ENCODE results near the gene C4BPA.

The C4BPA gene

DNA sequence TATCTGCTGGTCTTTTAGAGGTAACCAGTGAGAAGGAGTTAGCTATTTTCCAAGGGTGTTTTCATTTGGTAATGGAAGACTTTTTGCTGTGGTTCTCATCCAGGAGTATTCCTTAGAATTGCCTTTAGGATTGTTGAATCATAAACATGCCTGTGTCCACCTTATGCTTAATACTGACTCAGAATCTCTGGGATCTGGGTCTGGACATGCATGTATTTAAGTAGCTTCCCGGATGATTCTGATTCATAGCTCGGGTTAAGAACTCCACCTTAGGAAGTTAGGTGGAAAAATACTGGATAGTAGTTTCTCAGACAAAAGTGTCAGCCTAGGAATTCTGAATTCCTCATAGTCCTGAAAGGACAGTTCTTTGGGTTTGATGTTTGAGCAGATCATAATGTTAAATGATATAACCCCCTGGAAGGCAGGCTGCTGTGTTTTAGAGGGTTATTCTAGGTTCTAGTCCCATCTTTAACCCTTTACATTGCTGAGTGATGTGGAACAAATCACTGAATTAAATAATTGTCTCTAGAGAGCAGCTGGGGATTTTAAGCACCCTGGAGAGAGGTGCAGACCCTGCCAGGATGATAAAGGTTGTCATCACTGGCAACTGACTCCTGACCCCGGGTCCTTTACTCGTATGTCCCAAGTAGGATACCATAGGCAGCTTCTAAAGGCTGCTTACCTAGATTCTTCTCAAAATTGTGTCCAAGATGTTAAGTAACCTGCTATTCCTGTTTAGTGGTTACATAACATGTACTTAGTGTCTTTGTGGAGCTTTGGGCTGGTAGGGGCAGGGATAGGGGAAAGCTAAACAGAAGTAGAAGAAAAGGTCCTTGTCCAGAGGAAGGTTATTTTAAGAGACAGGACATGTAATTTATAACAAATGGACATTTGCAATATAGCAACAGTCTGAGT lies 29.9 kb upstream of the C4BPA start:
- no peaks in the 10 kb centered on the region for H3K27me3 ChIP-seq (ENCODE audit: control insufficient read depth, insufficient read depth, low read length)
- no peaks in the 10 kb centered on the region for H3K9me3 ChIP-seq (ENCODE audit: control insufficient read depth, low read length)
- H2AFZ ChIP-seq = no peak overlapping the region
- H3K4me1 ChIP-seq = no peaks in the 10 kb centered on the region
- no peak overlapping the region for H3K27ac ChIP-seq
- no peak overlapping the region for H3K9ac ChIP-seq
- no peak overlapping the region for H3K4me3 ChIP-seq (ENCODE audit: low read depth, low read length)
- H3K4me2 ChIP-seq (ENCODE audit: low read length) = no peak overlapping the region
- TF ChIP-seq, protein P1, sequence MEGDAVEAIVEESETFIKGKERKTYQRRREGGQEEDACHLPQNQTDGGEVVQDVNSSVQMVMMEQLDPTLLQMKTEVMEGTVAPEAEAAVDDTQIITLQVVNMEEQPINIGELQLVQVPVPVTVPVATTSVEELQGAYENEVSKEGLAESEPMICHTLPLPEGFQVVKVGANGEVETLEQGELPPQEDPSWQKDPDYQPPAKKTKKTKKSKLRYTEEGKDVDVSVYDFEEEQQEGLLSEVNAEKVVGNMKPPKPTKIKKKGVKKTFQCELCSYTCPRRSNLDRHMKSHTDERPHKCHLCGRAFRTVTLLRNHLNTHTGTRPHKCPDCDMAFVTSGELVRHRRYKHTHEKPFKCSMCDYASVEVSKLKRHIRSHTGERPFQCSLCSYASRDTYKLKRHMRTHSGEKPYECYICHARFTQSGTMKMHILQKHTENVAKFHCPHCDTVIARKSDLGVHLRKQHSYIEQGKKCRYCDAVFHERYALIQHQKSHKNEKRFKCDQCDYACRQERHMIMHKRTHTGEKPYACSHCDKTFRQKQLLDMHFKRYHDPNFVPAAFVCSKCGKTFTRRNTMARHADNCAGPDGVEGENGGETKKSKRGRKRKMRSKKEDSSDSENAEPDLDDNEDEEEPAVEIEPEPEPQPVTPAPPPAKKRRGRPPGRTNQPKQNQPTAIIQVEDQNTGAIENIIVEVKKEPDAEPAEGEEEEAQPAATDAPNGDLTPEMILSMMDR (IDR thresholded peaks at IDR 0.05) = no peak
- no peaks in the 10 kb centered on the region for H3K36me3 ChIP-seq (ENCODE audit: control insufficient read depth, insufficient read depth, low read length)
- H3K79me2 ChIP-seq = no peaks in the 10 kb centered on the region

DNA sequence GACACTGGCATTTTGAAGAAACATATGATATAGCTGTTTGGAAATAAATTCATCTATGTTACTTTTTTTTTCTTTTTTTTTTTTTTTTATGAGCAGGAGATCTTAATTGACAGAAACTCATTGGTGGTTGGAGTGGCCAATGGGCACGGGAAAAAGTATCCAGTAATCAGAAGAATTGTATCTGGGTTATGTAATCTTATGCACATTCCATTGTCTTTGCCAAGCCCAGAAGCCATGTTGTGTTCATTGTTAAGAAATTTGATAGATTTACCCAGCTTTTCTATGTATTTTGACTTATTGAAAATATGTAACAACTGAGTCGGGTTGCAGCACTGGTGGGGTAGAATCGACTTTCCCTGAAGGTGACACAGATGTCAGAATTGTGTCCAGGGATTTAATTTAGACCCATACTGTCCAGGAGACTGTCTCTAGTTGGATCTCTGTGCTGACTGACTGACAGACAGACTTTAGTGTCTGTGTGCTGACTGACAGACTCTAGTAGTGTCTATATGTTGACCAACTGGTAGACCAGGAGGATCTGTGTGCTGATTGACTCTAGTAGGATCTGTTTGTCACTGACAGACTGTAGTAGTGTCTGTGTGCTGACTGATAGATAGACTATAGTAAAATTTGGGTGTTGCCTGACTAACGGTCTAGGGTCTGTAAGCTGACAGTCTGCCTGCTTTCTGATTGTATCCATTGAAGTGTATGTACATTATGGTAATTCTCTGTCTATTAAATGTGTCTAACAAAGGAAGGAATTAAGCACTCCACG lies 27.7 kb upstream of the C4BPA start:
- Histone ChIP-seq H3K9ac (no peak overlapping the region), H3K79me2 (no peaks in the 10 kb centered on the region), H3K4me3 (ENCODE audit: low read depth, low read length) (no peak overlapping the region), H3K9me3 (ENCODE audit: control insufficient read depth, low read length) (no peaks in the 10 kb centered on the region), H3K27ac (no peak overlapping the region), H2AFZ (no peak overlapping the region), H3K4me2 (ENCODE audit: low read length) (no peak overlapping the region), H3K27me3 (ENCODE audit: control insufficient read depth, insufficient read depth, low read length) (no peaks in the 10 kb centered on the region), H3K4me1 (no peaks in the 10 kb centered on the region), H3K36me3 (ENCODE audit: control insufficient read depth, insufficient read depth, low read length) (no peaks in the 10 kb centered on the region)
- TF ChIP-seq, protein P1 (IDR thresholded peaks at IDR 0.05) = no peak

DNA sequence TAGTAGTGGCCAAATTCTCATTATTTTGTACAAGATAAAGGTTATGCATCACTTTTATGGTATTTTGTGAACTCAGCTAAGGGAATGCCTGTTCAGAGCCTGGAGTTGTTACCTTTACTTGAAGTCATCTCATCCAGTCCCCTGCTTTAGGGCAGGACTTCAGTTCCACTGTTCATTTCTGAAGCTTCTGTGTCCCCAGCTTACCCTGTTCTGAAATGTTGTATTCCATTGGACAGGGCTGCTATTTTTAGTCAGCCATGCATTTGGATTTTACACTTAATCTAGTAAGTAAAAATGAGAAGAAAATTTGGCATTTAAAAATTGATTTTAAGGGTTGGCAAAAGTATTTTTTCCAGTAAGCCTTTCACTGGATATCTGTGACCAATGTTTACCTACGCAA lies 27.0 kb upstream of the C4BPA start:
- Histone ChIP-seq H3K4me2 (ENCODE audit: low read length) (no peak overlapping the region), H3K9me3 (ENCODE audit: control insufficient read depth, low read length) (no peaks in the 10 kb centered on the region), H3K27ac (no peak overlapping the region), H3K9ac (no peak overlapping the region), H3K4me1 (no peaks in the 10 kb centered on the region), H3K27me3 (ENCODE audit: control insufficient read depth, insufficient read depth, low read length) (no peaks in the 10 kb centered on the region), H3K79me2 (no peaks in the 10 kb centered on the region), H3K36me3 (ENCODE audit: control insufficient read depth, insufficient read depth, low read length) (no peaks in the 10 kb centered on the region), H2AFZ (no peak overlapping the region), H3K4me3 (ENCODE audit: low read depth, low read length) (no peak overlapping the region)
- TF ChIP-seq, protein P1 (IDR thresholded peaks at IDR 0.05) = no peak

DNA sequence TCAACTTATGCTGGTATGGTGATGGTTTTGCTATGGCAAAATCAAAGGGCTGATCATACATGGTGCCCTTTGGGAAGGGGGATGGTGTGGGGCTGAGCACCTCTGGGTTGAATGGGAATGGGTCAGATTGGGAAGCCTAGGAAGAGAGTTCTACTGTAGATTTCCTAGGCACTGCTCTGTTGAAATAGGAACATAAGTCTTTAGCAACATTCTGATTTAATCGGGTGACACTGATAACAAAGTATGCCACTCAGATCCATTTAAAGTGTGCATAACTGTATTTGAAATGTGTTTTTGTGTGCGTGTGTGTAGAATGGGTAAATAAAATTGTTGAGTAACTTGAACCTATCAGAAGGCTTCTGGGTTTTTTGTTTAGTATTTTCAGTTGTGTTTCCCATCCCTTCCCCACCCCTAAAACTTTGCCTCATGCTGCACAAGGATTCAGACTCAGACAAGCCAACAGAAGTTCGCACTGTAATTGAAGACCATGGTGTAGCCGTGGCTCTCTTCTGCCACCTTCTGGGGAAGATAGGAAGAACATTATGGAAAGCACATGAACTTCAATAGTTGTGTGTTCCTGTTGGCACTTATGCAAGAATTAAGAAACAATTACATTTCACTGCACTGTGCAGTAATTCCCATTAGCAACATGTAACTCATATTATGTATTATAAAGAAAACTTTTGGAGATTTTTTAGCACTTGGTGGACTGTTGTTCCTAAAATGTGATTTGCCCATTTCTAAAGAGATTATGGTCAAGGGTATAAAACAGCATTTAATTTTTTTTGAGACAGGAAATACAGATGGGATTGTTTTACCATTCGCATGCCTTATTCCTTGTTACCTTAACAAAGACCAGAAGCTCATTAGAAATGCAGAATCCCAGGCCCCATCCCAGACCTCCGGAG lies 26.3 kb upstream of the C4BPA start:
- Histone ChIP-seq H2AFZ (no peak overlapping the region), H3K79me2 (no peaks in the 10 kb centered on the region), H3K27me3 (ENCODE audit: control insufficient read depth, insufficient read depth, low read length) (no peaks in the 10 kb centered on the region), H3K4me3 (ENCODE audit: low read depth, low read length) (no peak overlapping the region), H3K9ac (no peak overlapping the region), H3K27ac (no peak overlapping the region), H3K4me2 (ENCODE audit: low read length) (no peak overlapping the region), H3K4me1 (no peaks in the 10 kb centered on the region), H3K36me3 (ENCODE audit: control insufficient read depth, insufficient read depth, low read length) (no peaks in the 10 kb centered on the region), H3K9me3 (ENCODE audit: control insufficient read depth, low read length) (no peaks in the 10 kb centered on the region)
- TF ChIP-seq, protein P1 (IDR thresholded peaks at IDR 0.05) = peak; percentile 76

Measured in parathyroid adenoma (tissue), 2 donors.